Liver (tissue), 9 donors: ENCODE data around the gene NTM. TPM values are rescaled to one million over a fixed set of nuclear protein-coding genes. Genes with fewer than 3 reads are reported as not detected.

Source experiments
- DNase-seq: peaks from one replicate; pipeline ENCODE4 v3.0.0-alpha.2; 2017; ENCODE audit warnings: low spot score
- H3K27ac ChIP-seq, 2 donors: one replicate each; pipeline ENCODE4 v1.7.0; 2013; ENCODE audit warnings: inconsistent platforms in 2 of 2, low read length in 2 of 2, control low read depth in 1 of 2, low read depth in 1 of 2, mild to moderate bottlenecking in 1 of 2
- H3K27me3 ChIP-seq, 4 donors: one replicate each; pipeline versions ENCODE4 v1.6.1 to v1.7.0; 2013; ENCODE audit warnings: low read length in 3 of 4, inconsistent platforms in 1 of 4, mild to moderate bottlenecking in 1 of 4, moderate library complexity in 1 of 4; ENCODE audit not compliant: control insufficient read depth in 4 of 4, insufficient read depth in 4 of 4
- H3K36me3 ChIP-seq, 4 donors: one replicate each; pipeline versions ENCODE4 v1.6.1 to v1.7.0; 2013; ENCODE audit warnings: low read length in 3 of 4, mild to moderate bottlenecking in 3 of 4, low read depth in 1 of 4, moderate library complexity in 1 of 4; ENCODE audit not compliant: control insufficient read depth in 4 of 4, insufficient read depth in 3 of 4
- H3K4me1 ChIP-seq, 4 donors: one replicate each; pipeline versions ENCODE4 v1.6.1 to v1.7.0; 2013; ENCODE audit warnings: low read length in 3 of 4, mild to moderate bottlenecking in 3 of 4, moderate library complexity in 1 of 4; ENCODE audit not compliant: control insufficient read depth in 4 of 4, insufficient read depth in 4 of 4
- H3K4me3 ChIP-seq, 3 donors: one replicate each; pipeline versions ENCODE4 v1.6.1 to v1.7.0; 2013; ENCODE audit warnings: low read length in 3 of 3, control low read depth in 1 of 3, low read depth in 1 of 3, mild to moderate bottlenecking in 1 of 3
- H3K9ac ChIP-seq, 2 donors: one replicate each; pipeline ENCODE4 v1.7.0; 2013; ENCODE audit warnings: low read length in 2 of 2, mild to moderate bottlenecking in 2 of 2, moderate library complexity in 2 of 2, control low read depth in 1 of 2, low read depth in 1 of 2
- H3K9me3 ChIP-seq, 4 donors: one replicate each; pipeline versions ENCODE4 v1.6.1 to v1.7.0; 2013; ENCODE audit warnings: low read length in 3 of 4; ENCODE audit not compliant: control insufficient read depth in 4 of 4
- EGR1 ChIP-seq, 2 donors: IDR thresholded peaks; 2 replicates each; pipeline ENCODE4 v1.6.1; 2016 to 2018; ENCODE audit warnings: antibody characterized with exemption in 2 of 2, low read depth in 2 of 2
- FOXA1 ChIP-seq: IDR thresholded peaks from 2 replicates; pipeline ENCODE4 v1.6.1; 2016; ENCODE audit warnings: antibody characterized with exemption
- FOXA2 ChIP-seq: IDR thresholded peaks from 2 replicates; pipeline ENCODE4 v1.6.1; 2016; ENCODE audit warnings: antibody characterized with exemption
- GABPA ChIP-seq, 2 donors: IDR thresholded peaks in 1 of 2; conservative IDR thresholded peaks in 1 of 2; 2 replicates each; pipeline ENCODE4 v1.6.1; 2016; ENCODE audit warnings: antibody characterized with exemption in 2 of 2, mild to moderate bottlenecking in 1 of 2, moderate library complexity in 1 of 2
- HNF4A ChIP-seq, 2 donors: conservative IDR thresholded peaks; 2 replicates each; pipeline ENCODE4 v1.6.1; 2016; ENCODE audit warnings: antibody characterized with exemption in 2 of 2, mild to moderate bottlenecking in 2 of 2
- HNF4G ChIP-seq: IDR thresholded peaks from 2 replicates; pipeline ENCODE4 v1.6.1; 2016; ENCODE audit warnings: antibody characterized with exemption
- JUND ChIP-seq, 2 donors: IDR thresholded peaks; 2 replicates each; pipeline ENCODE4 v1.6.1; 2016; ENCODE audit warnings: antibody characterized with exemption in 2 of 2
- NR2F2 ChIP-seq: IDR thresholded peaks from 2 replicates; pipeline ENCODE4 v1.6.1; 2016; ENCODE audit warnings: antibody characterized with exemption
- RAD21 ChIP-seq, 2 donors: IDR thresholded peaks; 2 replicates each; pipeline ENCODE4 v1.6.1; 2016; ENCODE audit warnings: antibody characterized with exemption in 2 of 2, mild to moderate bottlenecking in 2 of 2
- RXRA ChIP-seq, 2 donors: IDR thresholded peaks; 2 replicates each; pipeline ENCODE4 v1.6.1; 2017 to 2018; ENCODE audit warnings: antibody characterized with exemption in 2 of 2, mild to moderate bottlenecking in 1 of 2
- SP1 ChIP-seq: IDR thresholded peaks from 2 replicates; pipeline ENCODE4 v1.6.1; 2018; ENCODE audit warnings: antibody characterized with exemption, mild to moderate bottlenecking
- TAF1 ChIP-seq: conservative IDR thresholded peaks from 2 replicates; pipeline ENCODE4 v1.6.1; 2016; ENCODE audit warnings: antibody characterized with exemption, mild to moderate bottlenecking
- YY1 ChIP-seq: IDR thresholded peaks from 2 replicates; pipeline ENCODE4 v1.6.1; 2016; ENCODE audit warnings: antibody characterized with exemption, mild to moderate bottlenecking
- WGBS: extraction: QIAGEN DNeasy Blood & Tissue Kit; methylation state at CpG from one replicate; pipeline ENCODE4 v1.1.7; 2013; 5-methylcytosine and 5-hydroxymethylcytosine counted together
- polyA plus RNA-seq, 2 donors: library from polyadenylated mRNA; stranded (reverse) in 1 of 2; unstranded in 1 of 2; fragments of 200-250 nt in 1 of 2; fragments of >200 nt in 1 of 2; fragmentation: Nextera tagmentation in 1 of 2; extraction: Ambion mirVana in 1 of 2; gene quantifications; one replicate each; pipeline versions ENCODE4 v1.2.1 to v1.2.3, GENCODE V29; 2013 to 2015
- total RNA-seq, 2 donors: library from RNA; depleted of rRNA; stranded (reverse); fragments of >200 nt; gene quantifications; one replicate each; pipeline ENCODE4 v1.2.3, GENCODE V29; 2014
- TF ChIP-seq, protein P1 (sequence below): IDR thresholded peaks from 2 replicates; pipeline ENCODE4 v1.6.1; 2016; ENCODE audit warnings: antibody characterized with exemption
- TF ChIP-seq, protein P2 (sequence below): fragments of 150-350 bp; IDR thresholded peaks from 2 replicates; pipeline ENCODE4 v1.5.1; 2017; ENCODE audit warnings: improper control_type of control experiment, low read depth, low read length; ENCODE audit not compliant: missing input control
- TF ChIP-seq, protein P3 (sequence below): IDR thresholded peaks from 2 replicates; pipeline ENCODE4 v1.6.1; 2016; ENCODE audit warnings: antibody characterized with exemption
- TF ChIP-seq, protein P4 (sequence below): IDR thresholded peaks from 2 replicates; pipeline ENCODE4 v1.6.1; 2016; ENCODE audit warnings: antibody characterized with exemption
- TF ChIP-seq, protein P5 (sequence below): IDR thresholded peaks from 2 replicates; pipeline ENCODE4 v1.6.1; 2016; ENCODE audit warnings: antibody characterized with exemption, mild to moderate bottlenecking
- donor health status: healthy.
- donor health status: healthy.
- donor health status: healthy.
- donor health status: healthy.
- donor health status: healthy.

The NTM gene
- total and polyA plus RNA-seq, 4 donors: 0.08 to 1.1 (median 0.08) TPM; not detected in 1

DNA sequence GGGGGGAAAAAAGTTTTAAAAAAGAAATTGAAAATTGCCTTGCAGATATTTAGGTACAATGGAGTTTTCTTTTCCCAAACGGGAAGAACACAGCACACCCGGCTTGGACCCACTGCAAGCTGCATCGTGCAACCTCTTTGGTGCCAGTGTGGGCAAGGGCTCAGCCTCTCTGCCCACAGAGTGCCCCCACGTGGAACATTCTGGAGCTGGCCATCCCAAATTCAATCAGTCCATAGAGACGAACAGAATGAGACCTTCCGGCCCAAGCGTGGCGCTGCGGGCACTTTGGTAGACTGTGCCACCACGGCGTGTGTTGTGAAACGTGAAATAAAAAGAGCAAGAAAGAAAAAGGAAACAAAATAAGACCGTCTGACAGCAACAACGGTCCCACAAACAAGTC, 964.9 kb downstream of the NTM start (continued):
- TF ChIP-seq, protein P1, sequence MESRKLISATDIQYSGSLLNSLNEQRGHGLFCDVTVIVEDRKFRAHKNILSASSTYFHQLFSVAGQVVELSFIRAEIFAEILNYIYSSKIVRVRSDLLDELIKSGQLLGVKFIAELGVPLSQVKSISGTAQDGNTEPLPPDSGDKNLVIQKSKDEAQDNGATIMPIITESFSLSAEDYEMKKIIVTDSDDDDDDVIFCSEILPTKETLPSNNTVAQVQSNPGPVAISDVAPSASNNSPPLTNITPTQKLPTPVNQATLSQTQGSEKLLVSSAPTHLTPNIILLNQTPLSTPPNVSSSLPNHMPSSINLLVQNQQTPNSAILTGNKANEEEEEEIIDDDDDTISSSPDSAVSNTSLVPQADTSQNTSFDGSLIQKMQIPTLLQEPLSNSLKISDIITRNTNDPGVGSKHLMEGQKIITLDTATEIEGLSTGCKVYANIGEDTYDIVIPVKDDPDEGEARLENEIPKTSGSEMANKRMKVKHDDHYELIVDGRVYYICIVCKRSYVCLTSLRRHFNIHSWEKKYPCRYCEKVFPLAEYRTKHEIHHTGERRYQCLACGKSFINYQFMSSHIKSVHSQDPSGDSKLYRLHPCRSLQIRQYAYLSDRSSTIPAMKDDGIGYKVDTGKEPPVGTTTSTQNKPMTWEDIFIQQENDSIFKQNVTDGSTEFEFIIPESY: no peak
- TF ChIP-seq FOXA2: no peak
- no peak for TF ChIP-seq HNF4A (conservative IDR thresholded peaks at IDR 0.05)
- TF ChIP-seq, protein P2, sequence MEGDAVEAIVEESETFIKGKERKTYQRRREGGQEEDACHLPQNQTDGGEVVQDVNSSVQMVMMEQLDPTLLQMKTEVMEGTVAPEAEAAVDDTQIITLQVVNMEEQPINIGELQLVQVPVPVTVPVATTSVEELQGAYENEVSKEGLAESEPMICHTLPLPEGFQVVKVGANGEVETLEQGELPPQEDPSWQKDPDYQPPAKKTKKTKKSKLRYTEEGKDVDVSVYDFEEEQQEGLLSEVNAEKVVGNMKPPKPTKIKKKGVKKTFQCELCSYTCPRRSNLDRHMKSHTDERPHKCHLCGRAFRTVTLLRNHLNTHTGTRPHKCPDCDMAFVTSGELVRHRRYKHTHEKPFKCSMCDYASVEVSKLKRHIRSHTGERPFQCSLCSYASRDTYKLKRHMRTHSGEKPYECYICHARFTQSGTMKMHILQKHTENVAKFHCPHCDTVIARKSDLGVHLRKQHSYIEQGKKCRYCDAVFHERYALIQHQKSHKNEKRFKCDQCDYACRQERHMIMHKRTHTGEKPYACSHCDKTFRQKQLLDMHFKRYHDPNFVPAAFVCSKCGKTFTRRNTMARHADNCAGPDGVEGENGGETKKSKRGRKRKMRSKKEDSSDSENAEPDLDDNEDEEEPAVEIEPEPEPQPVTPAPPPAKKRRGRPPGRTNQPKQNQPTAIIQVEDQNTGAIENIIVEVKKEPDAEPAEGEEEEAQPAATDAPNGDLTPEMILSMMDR: no peak
- no peak for TF ChIP-seq EGR1 (IDR thresholded peaks at IDR 0.05; ENCODE audit: low read depth in 2 of 2)

DNA sequence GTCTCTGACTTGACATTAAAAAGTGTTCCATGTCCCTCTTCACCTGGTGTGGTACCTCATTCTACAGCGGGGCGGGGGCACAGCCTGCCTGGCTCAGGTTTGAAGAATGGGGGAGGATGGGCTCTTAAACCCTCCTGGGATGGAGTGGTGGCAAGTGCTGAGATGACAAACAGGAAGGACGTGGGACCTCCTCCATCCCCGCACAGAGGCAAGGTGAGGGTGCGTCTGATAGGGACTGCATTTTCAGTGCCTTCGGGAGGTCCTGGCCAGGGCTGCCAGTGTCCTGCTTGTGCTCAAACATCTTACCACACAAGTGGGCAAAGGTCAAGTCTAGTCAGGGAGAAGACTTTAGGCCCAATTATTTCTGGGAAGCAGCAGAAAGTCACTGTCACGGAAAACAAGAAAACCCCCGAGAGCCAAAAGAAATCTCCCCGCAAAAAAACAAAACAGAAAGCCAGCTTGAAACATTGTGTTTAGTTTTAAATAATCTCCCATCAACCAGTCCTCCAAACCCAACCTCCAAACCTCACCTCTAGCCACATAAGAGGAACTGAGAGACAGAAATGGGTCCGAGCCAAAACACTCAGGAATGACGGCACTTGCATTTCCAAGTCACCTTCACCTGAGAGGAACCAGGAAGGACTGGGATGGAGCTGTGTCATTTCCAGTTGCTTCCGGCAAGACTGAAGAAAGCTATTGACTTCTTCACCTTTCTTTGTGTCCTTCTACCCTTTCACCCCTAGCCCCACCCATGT, 966.5 kb downstream of the NTM start:
- DNase-seq: no peak
- no peak for TF ChIP-seq RXRA (IDR thresholded peaks at IDR 0.05)
- TF ChIP-seq EGR1 (IDR thresholded peaks at IDR 0.05; ENCODE audit: low read depth in 2 of 2): no peak
- TF ChIP-seq, protein P3, sequence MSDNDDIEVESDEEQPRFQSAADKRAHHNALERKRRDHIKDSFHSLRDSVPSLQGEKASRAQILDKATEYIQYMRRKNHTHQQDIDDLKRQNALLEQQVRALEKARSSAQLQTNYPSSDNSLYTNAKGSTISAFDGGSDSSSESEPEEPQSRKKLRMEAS: no peak
- no peak for TF ChIP-seq RAD21 (IDR thresholded peaks at IDR 0.05)
- TF ChIP-seq, protein P4, sequence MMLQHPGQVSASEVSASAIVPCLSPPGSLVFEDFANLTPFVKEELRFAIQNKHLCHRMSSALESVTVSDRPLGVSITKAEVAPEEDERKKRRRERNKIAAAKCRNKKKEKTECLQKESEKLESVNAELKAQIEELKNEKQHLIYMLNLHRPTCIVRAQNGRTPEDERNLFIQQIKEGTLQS: no peak
- no peak for TF ChIP-seq YY1
- TF ChIP-seq FOXA1: no peak
- TF ChIP-seq JUND (IDR thresholded peaks at IDR 0.05): no peak
- TF ChIP-seq, protein P1: no peak
- TF ChIP-seq, protein P2: no peak
- no peak for TF ChIP-seq HNF4G
- TF ChIP-seq, protein P5, sequence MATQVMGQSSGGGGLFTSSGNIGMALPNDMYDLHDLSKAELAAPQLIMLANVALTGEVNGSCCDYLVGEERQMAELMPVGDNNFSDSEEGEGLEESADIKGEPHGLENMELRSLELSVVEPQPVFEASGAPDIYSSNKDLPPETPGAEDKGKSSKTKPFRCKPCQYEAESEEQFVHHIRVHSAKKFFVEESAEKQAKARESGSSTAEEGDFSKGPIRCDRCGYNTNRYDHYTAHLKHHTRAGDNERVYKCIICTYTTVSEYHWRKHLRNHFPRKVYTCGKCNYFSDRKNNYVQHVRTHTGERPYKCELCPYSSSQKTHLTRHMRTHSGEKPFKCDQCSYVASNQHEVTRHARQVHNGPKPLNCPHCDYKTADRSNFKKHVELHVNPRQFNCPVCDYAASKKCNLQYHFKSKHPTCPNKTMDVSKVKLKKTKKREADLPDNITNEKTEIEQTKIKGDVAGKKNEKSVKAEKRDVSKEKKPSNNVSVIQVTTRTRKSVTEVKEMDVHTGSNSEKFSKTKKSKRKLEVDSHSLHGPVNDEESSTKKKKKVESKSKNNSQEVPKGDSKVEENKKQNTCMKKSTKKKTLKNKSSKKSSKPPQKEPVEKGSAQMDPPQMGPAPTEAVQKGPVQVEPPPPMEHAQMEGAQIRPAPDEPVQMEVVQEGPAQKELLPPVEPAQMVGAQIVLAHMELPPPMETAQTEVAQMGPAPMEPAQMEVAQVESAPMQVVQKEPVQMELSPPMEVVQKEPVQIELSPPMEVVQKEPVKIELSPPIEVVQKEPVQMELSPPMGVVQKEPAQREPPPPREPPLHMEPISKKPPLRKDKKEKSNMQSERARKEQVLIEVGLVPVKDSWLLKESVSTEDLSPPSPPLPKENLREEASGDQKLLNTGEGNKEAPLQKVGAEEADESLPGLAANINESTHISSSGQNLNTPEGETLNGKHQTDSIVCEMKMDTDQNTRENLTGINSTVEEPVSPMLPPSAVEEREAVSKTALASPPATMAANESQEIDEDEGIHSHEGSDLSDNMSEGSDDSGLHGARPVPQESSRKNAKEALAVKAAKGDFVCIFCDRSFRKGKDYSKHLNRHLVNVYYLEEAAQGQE: no peak
- no peak for TF ChIP-seq SP1
- no peak for TF ChIP-seq NR2F2
- no peak for TF ChIP-seq HNF4A (conservative IDR thresholded peaks at IDR 0.05)
- no peak for TF ChIP-seq TAF1
- no peak for TF ChIP-seq FOXA2
- no peak for TF ChIP-seq GABPA (IDR thresholded peaks at IDR 0.05 in 1 of 2, conservative IDR thresholded peaks at IDR 0.05 in 1 of 2)
- Histone ChIP-seq H3K27ac (no peak overlapping the region), H3K9ac (no peak overlapping the region), H3K4me1 (no peaks in the 10 kb centered on the region), H3K4me3 (no peak overlapping the region), H3K9me3 (no peaks in the 10 kb centered on the region), H3K36me3 (no peaks in the 10 kb centered on the region), H3K27me3 (no peaks in the 10 kb centered on the region)
- WGBS: 79% methylated on average over 12 of the region's 12 CpGs
